Upper lobe of left lung (tissue), 4 donors: ENCODE data around the gene PDLIM7.

Experiments used
- EP300 ChIP-seq, 4 donors: sonication (generic); formaldehyde crosslinking; IDR thresholded peaks; one replicate each; pipeline ENCODE4 v1.5.1; 2017; ENCODE audit warnings: antibody characterized with exemption in 4 of 4, control low read depth in 2 of 4
- POLR2A ChIP-seq, 4 donors: fragments of 450-650 bp; IDR thresholded peaks; one replicate each; pipeline ENCODE4 v1.5.1; 2016 to 2017; ENCODE audit warnings: antibody characterized with exemption in 4 of 4, mild to moderate bottlenecking in 2 of 4
- POLR2AphosphoS5 ChIP-seq, 2 donors: sonication (generic); formaldehyde crosslinking; IDR thresholded peaks; one replicate each; pipeline ENCODE4 v1.5.1; 2017; ENCODE audit warnings: antibody characterized with exemption in 2 of 2
- TF ChIP-seq, protein P1 (sequence below), 6 experiments: fragments of 450-650 bp in 4 of 6; fragments of 200-600 bp in 2 of 6; sonication (generic) in 2 of 6; IDR thresholded peaks; one replicate each; pipeline ENCODE4 v1.5.1; 2016 to 2019; ENCODE audit warnings: antibody characterized with exemption in 6 of 6

DNA sequence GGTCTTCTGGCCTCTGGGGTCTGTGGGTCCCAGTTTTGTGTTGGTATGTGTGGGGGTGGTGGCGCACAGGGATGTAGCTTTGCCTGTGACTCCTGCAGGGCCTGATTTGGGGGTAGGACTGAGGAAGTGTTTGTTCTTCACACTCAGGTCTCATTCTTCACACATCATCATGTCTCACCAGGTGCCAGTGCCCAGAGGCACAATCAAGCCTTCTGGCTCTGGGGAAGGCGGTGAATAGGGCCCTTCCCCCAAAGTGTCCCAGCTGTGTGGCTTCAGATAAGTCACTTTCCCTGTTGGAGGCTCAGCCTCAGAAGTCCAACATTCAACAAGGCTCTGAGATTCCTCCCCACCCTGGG is 29.1 kb downstream of the PDLIM7 start:
- TF ChIP-seq, protein P1, sequence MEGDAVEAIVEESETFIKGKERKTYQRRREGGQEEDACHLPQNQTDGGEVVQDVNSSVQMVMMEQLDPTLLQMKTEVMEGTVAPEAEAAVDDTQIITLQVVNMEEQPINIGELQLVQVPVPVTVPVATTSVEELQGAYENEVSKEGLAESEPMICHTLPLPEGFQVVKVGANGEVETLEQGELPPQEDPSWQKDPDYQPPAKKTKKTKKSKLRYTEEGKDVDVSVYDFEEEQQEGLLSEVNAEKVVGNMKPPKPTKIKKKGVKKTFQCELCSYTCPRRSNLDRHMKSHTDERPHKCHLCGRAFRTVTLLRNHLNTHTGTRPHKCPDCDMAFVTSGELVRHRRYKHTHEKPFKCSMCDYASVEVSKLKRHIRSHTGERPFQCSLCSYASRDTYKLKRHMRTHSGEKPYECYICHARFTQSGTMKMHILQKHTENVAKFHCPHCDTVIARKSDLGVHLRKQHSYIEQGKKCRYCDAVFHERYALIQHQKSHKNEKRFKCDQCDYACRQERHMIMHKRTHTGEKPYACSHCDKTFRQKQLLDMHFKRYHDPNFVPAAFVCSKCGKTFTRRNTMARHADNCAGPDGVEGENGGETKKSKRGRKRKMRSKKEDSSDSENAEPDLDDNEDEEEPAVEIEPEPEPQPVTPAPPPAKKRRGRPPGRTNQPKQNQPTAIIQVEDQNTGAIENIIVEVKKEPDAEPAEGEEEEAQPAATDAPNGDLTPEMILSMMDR (IDR thresholded peaks at IDR 0.05), result no peak
- TF ChIP-seq POLR2A (IDR thresholded peaks at IDR 0.05) (no peak), EP300 (IDR thresholded peaks at IDR 0.05) (no peak), POLR2AphosphoS5 (IDR thresholded peaks at IDR 0.05) (no peak)
